Measurements from ENCODE around the gene APIP.

The APIP gene

DNA sequence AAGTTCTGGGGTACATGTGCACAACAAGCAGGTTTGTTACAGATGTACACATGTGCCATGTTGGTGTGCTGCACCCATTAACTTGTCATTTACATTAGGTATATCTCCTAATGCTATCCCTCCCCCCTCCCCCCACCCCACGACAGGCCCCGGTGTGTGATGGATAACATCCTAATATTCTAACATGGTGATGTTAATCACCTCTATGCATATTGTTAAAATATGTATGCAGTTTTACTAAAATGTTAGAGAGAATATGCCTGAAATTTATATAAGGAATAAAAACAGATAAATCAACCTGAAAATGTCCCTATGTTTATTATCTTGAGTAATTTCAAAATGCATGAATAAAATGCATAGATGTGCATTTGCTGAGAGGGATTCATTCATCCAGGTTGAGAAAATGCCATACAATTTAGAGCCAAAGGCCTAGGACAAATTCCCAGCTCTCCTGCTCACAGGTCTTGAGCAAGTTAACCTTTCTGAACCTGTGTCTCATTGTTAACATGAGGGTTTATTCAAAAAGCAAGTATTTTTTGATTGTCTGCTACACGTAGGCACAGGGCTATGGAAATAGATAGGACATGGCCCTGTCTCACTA is 38.7 kb downstream of the APIP start:
- no peak overlapping the region for H3K4me3 ChIP-seq (ENCODE audit: low read depth, low read length)
- DNase-seq (ENCODE audit: low read depth, low spot score): no peak
- in situ Hi-C loops (cut with HindIII; ENCODE audit: low sequenced_read_pairs): no loop called here
- TF ChIP-seq, protein P1, sequence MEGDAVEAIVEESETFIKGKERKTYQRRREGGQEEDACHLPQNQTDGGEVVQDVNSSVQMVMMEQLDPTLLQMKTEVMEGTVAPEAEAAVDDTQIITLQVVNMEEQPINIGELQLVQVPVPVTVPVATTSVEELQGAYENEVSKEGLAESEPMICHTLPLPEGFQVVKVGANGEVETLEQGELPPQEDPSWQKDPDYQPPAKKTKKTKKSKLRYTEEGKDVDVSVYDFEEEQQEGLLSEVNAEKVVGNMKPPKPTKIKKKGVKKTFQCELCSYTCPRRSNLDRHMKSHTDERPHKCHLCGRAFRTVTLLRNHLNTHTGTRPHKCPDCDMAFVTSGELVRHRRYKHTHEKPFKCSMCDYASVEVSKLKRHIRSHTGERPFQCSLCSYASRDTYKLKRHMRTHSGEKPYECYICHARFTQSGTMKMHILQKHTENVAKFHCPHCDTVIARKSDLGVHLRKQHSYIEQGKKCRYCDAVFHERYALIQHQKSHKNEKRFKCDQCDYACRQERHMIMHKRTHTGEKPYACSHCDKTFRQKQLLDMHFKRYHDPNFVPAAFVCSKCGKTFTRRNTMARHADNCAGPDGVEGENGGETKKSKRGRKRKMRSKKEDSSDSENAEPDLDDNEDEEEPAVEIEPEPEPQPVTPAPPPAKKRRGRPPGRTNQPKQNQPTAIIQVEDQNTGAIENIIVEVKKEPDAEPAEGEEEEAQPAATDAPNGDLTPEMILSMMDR (IDR thresholded peaks at IDR 0.05; ENCODE audit: low read depth, low read length): no peak

DNA sequence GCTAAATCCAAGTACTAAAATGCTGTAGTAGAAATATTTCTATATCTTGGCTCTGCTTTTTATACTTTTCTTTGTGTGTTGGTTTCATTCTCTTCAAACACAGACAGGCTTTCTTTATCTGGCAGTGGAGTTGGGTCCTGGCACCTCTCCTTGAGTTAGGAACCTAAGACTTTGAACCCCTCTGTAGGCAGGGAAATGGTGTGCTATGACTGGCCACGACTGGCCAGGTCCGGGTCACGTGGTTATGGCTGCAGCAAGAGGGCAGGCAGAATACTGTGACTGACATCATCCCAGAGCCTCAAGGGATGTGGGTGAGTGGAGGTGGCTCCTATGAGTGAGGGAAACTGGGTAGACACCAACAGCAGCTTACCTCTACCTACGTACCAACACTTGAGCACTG is 42.0 kb downstream of the APIP start:
- in situ Hi-C loops (cut with HindIII; ENCODE audit: low sequenced_read_pairs): no loop called here
- no peak for DNase-seq (ENCODE audit: low read depth, low spot score)
- TF ChIP-seq, protein P1 (IDR thresholded peaks at IDR 0.05; ENCODE audit: low read depth, low read length): no peak
- no peak overlapping the region for H3K4me3 ChIP-seq (ENCODE audit: low read depth, low read length)

DNA sequence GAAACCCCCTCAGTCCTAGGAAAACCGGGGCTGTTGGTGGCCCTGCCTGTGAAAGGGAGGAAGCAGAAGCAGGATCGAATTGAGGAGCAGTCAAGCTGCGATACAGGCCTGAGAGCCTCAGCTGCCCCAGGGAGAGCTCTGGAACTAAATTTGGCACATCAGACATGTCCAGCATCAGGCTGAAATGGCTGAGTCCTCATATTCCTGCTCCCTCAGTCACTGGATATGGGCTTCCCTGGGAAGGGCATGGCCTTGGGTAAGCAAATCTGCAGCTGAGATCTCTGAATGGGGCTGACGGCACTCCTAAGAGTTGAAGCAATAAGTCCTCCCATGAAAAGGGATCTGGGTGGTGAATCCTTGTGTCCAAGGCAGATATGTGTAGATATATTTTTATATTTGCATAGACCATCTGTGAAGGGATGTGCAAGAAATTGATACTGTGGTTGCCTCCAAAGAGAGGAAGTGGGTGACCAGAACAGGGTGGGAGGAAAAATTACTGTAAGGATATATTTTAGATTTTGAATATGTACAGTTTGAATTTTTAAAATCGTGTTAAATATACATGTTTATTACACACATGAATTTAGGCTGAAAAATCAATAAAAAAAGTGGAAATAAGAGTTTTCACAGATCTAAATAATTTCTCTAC is 45.5 kb downstream of the APIP start:
- DNase-seq (ENCODE audit: low read depth, low spot score): no peak
- in situ Hi-C loops (cut with HindIII; ENCODE audit: low sequenced_read_pairs): no loop called here
- no peak overlapping the region for H3K4me3 ChIP-seq (ENCODE audit: low read depth, low read length)
- TF ChIP-seq, protein P1 (IDR thresholded peaks at IDR 0.05; ENCODE audit: low read depth, low read length): no peak

DNA sequence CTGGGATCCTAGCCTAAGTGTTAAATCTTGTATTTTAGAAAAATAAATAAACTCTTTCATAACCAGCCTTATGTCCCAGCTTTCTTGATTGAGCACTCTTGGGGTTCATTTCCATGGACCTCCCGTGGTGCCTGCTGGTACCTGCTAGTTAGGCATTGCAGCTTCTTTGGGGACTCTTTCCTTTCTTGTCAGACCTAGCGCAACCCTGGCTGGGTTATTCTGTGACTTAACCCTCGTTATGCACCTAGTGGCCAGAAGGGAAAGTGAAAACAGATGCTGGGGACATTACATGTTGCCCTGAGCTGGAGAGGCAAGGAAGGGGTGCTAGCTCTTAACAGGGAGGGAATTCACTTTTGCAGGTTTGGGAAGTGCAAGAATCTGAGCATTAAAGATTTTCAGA is 46.8 kb downstream of the APIP start:
- no peak overlapping the region for H3K4me3 ChIP-seq (ENCODE audit: low read depth, low read length)
- TF ChIP-seq, protein P1 (IDR thresholded peaks at IDR 0.05; ENCODE audit: low read depth, low read length): peak; percentile 16
- no peak for DNase-seq (ENCODE audit: low read depth, low spot score)
- in situ Hi-C loops (cut with HindIII; ENCODE audit: low sequenced_read_pairs): no loop called here

DNA sequence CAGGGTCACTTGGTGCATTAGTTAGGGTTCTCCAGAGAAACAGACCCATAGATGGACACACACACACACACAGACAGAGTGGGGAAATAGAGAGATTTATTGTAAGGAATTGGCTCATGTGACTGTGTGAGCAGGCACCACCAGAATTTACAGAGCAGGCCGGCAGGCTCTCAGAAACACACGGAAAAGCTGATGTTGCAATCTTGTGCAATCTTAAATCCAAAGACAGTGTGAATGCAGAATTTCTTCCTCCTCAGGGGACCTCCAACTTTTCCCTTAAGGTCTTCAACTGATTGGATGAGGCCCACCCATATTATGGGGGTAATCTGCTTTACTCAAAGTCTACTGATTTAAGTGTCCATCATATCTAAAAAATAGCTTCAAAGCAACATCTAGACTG is 49.8 kb downstream of the APIP start:
- DNase-seq (ENCODE audit: low read depth, low spot score): no peak
- TF ChIP-seq, protein P1 (IDR thresholded peaks at IDR 0.05; ENCODE audit: low read depth, low read length): no peak
- in situ Hi-C loops (cut with HindIII; ENCODE audit: low sequenced_read_pairs): no loop called here
- no peak overlapping the region for H3K4me3 ChIP-seq (ENCODE audit: low read depth, low read length)

DNA sequence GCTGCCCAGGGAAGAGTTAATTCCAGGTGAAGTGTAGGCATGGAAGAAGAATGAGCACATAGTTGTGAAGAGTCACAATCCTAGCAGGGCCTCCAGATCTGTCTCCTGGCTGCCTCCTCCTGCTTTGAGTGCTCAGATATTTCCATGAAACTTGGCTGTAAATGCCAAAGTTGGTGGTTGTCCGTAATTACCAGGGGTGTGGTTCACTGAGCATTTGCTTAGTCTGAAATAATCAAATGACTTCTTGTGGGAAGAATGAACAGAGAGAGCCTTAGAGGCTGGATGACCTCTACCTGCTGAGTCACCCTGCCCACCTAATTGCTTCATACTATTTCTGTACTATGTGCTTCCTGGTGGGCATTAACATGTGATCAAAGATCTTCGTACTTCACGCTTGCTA is 50.9 kb downstream of the APIP start:
- H3K4me3 ChIP-seq (ENCODE audit: low read depth, low read length): no peak overlapping the region
- TF ChIP-seq, protein P1 (IDR thresholded peaks at IDR 0.05; ENCODE audit: low read depth, low read length): no peak
- in situ Hi-C loops (cut with HindIII; ENCODE audit: low sequenced_read_pairs): no loop called here
- DNase-seq (ENCODE audit: low read depth, low spot score): no peak

Data from astrocyte of the spinal cord (primary cell).